NCI-H2029 treated with DMSO at 0.1 percent for 48 hours (cell line): ENCODE measurements around the gene SNRNP70.

Source experiments
- DNase-seq: peaks from one replicate; lab custom pipeline; 2025; lab: John Stamatoyannopoulos, UW

SNRNP70 gene

DNA sequence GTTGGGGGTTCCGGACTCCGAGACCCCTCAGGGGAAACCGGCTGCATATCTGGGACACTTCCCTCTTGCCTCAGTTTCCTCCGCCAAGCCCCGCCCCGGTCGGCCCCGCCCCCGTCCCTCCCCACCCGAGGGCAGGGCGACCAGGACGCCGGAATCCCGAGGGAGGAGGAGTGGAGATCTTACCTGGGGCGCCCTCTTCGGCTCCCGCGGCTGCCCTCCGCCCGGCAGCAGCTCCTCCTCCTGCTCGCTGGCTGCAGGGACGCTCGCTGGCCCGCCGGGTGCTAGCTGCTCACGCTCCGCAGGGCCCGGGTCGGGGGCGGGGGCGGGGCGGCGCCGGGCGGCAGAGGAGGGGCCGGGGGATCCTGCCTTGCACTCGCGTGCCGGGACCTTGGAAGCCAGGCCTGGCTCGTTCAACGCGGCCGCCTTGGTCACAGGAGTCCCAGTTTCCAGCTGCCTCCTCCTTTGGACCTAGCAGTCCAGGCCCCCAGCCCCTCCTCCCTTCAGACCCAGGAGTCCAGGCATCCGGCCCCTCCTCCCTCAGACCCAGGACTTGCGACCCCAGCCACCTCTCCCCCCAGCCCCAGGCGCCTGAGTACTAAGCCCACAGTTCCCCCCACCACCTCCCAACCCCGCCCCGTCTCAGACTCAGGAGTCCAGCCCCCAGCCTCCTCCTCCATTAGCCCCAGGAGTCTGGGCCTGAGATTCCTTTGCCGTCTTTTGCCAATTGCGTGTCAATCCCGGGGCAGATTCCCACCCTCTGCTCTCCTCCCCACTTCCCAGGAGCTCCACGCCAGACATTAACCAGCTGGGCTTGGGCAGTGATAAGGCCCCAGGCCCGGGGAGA lies 20.3 kb upstream of the SNRNP70 start, which contains the start of gene NTF4:
TSS of gene NTF4 (minus strand) at position 51 of the 844 bp plus-strand sequence. CDS start 2,821 bp downstream, outside the sequence.
- no peak for DNase-seq

DNA sequence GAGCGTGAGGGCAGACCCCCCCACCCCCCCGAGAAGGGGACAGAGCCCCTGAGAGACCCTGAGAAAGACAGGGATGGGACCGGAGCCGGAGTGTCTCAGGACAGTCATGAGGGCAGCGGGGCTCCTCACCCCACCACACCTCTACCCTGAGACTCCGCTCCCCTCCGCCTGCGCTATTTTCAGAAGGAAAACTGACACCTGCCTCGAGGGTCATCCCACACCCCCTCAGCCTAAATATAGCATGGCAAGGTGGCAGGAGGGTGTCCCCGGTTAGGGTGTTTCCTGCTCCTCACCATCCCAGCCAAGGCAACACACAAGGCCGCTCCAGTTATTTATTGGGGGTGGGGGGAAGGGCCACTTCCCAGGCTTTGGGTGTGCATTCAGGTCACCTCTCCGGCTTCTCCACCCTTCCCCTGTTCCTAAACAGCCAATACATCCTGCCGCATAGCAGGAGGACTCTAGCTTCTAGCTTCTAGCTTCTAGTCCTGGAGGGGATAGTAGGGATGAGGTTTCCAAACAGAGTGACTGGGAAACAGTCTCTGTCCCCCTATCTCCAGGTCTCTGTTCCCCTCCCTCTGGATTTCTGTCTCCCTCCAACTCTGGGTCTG lies 19.2 kb upstream of the SNRNP70 start:
- DNase-seq: no peak

- no peak for DNase-seq
Measured at GRCh38 chr19:49067554-49067953, 17.7 kb upstream of the SNRNP70 start.

DNA sequence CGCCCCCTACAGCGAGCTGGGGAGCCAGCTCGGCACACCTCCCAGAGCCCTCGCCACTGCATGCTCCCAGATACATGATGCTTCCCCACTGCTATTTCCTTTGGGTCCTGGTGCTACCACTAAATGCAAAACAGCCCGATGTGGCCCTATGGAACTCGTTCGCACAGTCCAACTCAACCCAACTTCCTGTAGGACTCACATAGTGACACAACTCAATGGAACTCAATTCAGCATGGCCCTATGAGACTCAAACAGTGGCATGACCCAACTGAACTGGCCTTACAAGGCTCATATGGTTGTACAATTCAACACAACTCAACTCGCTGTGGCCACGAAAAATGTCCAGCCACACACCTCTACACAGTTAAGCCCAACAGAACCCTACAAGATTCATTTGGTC lies 16.2 kb upstream of the SNRNP70 start:
- DNase-seq: no peak

DNA sequence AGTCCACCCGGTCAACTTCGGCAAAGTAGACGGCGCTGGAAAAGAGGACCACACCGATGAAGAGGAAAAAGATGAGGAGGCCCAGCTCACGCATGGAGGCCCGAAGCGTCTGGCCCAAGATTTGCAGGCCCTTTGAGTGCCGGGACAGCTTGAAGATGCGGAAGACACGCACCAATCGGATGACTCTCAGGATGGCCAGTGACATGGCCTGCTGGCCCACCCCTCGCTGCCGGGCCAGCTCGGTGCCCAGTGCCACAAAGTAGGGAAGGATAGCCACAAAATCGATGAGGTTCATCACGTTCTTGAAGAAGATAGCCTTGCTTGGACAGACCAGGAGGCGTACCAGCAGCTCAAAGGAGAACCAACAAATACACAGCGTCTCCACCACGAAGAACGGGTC lies 14.8 kb upstream of the SNRNP70 start:
- DNase-seq: no peak

DNA sequence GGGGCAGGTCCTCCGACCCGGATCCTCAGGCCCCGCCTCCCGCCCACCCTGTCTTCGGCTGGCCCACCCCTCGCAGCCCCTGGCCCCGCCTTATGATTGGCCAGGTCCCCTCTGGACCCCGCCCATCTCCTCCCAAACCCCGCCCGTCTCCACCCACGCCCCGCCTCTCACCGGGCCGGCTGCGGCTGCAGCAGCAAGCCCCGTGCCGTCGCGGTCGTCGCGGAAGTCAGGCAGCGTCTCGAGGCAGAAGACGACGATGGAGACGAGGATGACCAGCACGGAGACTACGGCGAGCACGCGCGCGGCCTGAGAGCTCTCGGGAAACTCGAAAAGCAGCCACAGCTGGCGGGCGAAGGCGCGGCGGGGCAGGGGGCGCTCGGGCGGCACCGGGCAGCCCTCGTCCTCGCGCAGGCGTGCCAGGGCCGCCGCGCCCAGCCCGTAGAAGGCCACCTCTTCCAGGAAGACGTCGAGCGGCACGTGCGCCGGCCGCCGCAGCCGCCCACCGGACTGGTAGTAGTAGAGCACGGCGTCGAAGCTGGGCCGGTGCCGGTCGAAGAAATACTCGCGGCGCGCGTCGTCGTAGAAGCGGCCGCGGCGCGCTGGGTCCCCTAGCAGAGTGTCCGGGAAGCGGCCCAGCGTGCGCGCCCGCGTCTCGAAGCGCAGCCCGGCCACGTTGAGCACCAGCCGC lies 13.2 kb upstream of the SNRNP70 start:
- DNase-seq: no peak

GRCh38 chr19:49073514-49074378 lies 11.5 kb upstream of the SNRNP70 start:
- no peak for DNase-seq

DNA sequence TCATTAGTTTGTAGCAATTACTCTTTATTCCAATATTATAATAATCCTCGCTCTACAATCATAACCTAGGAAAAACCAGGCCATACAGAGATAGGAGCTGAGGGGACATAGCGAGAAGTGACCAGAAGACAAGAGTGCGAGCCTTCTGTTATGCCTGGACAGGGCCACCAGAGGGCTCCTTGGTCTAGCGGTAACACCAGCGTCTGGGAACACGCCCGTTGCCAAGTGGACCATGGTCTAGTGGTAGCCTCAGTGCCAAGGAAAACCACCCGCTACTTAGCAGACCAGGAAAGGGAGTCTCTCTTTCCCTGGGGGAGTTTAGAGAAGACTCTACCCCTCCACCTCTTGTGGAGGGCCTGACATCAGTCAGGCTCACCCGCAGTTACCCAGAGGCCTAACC lies 10.4 kb upstream of the SNRNP70 start:
- peak; percentile 71 for DNase-seq

DNA sequence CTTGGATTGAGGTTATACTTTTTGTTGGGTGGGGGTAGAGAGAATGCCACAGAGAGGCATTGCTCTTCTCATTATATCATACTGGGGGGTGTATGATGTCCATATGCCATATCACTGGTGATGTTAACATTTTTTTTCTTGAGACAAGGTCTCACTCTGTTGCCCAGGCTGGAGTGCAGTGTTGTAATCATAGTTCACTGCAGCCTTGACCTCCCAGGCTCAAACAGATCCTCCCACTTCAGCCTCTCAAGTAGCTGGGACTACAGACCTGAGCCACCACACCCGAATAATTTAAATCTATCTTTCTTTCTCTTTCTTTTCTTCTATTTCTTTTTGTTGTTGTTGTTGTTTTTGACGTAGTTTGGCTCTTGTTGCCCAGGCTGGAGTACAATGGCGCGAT lies 4.9 kb upstream of the SNRNP70 start:
- no peak for DNase-seq

GRCh38 chr19:49081273-49081672 lies 4.0 kb upstream of the SNRNP70 start:
- DNase-seq: no peak

DNA sequence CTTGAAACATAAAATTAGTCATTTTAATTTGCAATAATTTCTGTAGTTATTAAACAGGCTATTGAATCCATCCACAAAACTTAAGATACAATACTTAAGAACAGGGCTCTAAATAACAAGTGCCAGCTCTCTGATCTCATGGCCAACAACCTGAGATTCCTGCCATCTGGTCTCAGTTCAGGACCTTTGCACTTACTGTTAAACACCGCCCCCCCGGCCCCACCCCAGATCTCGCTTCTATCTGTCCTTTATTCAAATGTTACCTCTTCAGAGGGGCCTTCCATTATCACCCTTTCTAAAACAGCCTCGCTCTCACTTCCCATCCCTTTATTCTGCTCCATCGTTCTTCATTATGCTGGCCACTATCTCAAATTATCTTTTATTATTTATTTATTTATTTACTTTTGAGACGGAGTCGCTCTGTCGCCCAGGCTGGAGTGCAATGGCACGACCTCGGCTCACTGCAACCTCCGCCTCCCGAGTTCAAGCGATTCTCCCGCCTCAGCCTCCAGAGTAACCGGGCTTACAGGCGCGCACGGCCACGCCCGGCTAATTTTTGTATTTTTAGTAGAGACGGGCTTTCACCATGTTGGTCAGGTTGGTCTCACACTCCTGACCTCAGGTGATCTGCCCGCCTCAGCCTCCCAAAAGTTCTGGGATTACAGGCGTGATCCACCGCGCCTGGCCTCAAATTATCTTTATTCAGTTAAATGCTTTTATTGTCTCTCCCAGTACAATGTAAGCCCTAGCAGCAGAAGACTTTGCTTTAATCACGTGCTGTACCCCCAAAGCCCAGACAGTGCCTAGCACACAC lies 838 bp upstream of the SNRNP70 start:
- no peak for DNase-seq

- DNase-seq: no peak
Measured at GRCh38 chr19:49085868-49086232, 599 bp downstream of the SNRNP70 start.

DNA sequence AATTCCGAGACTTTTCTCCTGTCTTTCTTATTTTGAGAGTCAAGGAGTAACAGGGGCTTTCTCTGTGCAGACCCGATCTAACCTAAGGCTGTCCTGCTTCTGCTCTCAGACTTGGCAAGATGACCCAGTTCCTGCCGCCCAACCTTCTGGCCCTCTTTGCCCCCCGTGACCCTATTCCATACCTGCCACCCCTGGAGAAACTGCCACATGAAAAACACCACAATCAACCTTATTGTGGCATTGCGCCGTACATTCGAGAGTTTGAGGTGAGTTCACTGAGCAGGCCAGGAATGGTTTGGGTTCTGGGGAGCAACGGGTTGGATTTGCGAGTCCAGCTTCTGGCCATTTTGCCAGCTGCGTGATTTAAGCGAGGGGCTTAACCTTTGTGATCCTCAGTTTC lies 1.0 kb downstream of the SNRNP70 start:
- DNase-seq: no peak

DNA sequence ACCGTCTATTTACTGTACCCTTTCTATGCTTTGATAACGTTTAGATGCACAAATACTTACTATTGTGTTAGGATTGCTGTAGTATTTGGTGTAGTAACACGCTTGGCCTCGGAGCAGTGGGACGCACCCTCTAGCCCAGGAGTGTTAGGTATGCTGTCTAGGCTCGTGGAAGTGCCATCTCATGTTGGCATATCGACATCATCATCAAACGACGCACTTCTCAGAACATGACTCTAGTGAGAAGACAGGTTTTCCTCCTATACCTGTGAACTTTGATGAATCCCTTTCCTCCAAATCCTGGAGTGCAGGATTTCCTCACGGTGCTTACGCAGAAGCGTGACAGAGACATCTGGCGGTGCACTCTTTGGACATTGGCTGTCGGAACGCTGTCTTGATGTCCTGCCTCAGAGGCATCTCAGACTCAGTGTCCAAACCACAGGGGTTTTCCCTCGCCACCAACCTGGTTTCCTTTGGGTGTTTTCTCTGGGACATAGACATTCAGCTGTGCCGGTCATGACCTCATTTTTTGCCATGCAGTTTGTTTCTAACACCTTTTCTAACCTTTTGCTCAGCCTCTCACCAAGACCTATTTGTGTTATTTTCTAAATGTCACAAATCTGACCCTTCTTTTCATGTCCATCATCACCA lies 6.3 kb downstream of the SNRNP70 start:
- no peak for DNase-seq

DNA sequence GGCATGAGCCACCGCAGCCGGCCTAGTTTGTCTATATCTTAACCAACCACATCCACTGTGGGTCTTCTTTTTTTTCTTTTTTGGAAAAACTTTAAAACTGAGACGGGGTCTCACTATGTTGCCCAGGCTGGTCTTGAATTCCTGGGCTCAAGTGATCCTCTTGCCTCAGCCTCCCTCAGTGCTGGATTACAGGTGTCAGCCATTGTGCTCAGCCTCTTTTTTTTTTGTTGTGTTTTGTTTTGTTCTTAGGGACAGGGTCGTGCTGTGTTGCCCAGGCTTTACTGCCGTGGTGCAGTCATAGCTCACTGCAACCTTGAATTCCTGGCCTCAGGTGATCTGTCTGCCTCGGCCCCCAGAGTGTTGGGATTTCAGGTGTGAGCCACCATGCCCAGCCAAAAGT lies 7.4 kb downstream of the SNRNP70 start:
- DNase-seq: no peak

DNA sequence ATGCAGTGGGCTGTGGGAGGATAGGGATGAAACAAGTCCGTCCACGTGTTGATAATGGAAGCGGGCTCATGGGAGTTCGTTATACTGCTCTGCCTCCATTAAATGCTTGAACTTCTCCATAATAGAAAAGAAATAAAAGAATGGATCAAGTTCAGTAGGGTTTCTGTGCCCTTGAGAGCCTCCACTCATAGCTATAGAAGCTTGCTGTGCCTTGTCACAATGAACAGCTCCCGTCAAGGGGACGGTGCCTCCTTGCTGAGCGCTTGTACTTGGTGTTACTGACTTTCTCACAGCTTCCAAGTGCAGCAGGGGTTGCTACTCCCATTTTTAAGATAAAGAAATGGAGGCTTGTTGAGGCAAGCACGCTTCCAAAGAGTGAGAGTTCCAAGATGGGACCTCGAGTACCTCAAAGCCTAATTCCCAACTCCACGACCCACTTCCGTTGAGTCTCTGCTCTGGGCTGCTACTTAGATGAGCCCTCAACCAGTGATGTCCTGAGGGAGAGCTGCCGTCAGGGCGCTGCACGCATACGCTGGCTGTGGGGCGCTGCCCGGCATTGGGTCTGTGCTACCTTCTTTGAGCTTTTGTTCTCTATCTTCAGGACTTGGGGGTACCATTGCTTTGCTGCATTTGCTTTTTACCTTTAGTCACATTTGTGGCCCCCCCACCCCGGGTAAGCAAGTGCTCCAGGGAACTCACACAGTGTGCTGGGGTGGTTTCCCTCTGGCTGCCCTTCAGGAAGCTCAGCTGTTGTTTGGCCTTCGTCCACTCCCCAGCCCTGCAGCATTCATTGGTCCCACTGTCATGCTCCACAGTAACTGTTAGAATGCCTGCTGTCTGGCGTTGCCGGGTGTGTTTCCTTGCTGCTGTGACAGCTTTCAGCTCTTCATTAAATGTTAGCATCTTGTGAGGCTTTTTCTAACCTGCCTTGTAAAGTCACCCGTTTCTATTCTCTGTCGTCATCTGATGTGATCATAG lies 9.5 kb downstream of the SNRNP70 start:
- DNase-seq: no peak

DNA sequence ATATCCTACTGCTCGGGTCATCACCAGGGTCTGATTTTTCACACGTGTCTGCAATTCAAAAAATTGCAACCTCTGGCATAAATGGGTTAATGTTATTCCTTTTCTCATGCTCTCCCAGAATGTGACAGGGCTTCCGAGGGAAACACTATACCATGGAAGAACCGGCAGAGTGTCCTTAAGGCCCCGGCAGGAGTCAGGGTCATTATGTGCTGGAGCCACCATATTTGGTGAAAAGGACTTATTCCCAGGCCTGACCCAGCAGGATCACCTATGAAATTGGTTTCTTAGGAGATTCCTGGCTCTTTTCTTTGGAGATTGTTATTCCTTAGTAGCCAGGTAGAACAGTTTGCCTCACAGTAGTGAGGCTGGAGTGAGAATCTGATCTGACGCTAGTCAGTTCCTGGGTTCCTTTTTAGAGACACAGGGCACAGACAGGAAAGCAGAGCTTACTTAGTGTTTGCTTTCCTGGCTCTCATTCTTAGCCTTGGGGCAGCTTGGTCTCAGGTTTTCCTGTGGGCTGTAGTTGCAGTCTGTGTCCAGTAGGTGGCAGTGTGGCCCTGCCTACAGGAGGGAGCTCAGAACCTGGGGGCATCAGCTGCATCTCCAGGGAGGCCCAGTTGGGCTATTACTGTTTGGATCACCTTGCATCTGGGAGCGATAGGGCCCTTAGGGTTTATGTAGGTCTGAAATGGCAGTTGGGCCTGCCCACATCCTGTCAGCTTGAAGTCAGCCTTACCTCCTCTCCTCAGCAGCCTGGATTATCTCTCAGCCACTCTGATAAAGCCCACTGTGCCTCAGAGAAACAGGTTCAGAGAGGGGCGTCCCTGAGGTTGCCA lies 12.4 kb downstream of the SNRNP70 start:
- peak; percentile 79 for DNase-seq

DNA sequence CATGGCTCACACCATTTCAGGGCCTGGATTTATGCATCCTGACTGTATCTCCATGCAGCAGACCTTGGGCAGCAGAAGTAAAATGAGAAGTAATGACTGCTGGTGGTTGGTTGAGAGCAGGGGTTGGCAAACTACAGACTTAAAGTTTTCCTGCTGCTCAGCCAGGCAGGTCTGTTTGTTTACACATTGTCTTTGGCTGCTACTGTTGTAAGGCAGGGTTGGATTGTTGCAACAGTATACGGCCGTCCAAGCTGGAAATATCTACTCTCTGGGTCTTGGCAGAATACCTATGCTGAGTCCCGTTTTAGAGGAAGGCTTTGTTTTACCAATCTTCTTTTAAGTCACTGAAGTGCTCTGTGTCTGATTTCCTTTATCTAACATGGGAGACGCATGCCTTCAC lies 13.5 kb downstream of the SNRNP70 start:
- no peak for DNase-seq

GRCh38 chr19:49101160-49101559 lies 15.9 kb downstream of the SNRNP70 start:
- DNase-seq: no peak
